CD4-positive, alpha-beta T cell treated with Interleukin-4 for 1 hour (primary cell): ENCODE results near the gene ZNF423.

Experiments
- DNase-seq, 2 donors: peaks; one replicate each; pipeline ENCODE4 v3.0.0-alpha.2; 2020 to 2022

ZNF423 gene

GRCh38 chr16:49440156-49441065 lies 415.5 kb downstream of the ZNF423 start:
- no peak for DNase-seq

GRCh38 chr16:49439676-49440075 lies 416.2 kb downstream of the ZNF423 start:
- DNase-seq = no peak

GRCh38 chr16:49439050-49439449 lies 416.9 kb downstream of the ZNF423 start:
- DNase-seq = no peak
